A549 (cell line): ENCODE results near the gene ZNF644. TPM values are rescaled to one million over a fixed set of nuclear protein-coding genes. Genes with fewer than 3 reads are reported as not detected.
A peak's percentile ranks its signal among the peaks of the same experiment; 100 is the strongest.

Experiments
- ATAC-seq, 2 experiments: fragments of 200-7000 bp in 1 of 2; fragments of >200 bp in 1 of 2; cut with Nextera tagmentation in 1 of 2; cut with Tn5 transposase in 1 of 2; 3 replicates each; pipeline versions ENCODE4 v1.8.0 to v1.9.1; 2018 to 2020; ENCODE audit warnings: mild to moderate bottlenecking in 1 of 2, moderate library complexity in 1 of 2
- CTCF ChIA-PET: fragments of 300-600 bp; sonication (Branson Sonifier 250); formaldehyde crosslinking; extraction: SDS; loops from one replicate; lab custom pipeline; 2021; ENCODE audit warnings: antibody characterized with exemption, inconsistent platforms; lab: Yijun Ruan, JAX
- POLR2A ChIA-PET: fragments of 350-600 bp; formaldehyde crosslinking; extraction: SDS; loops from one replicate; lab custom pipeline; 2021; ENCODE audit warnings: antibody characterized with exemption, inconsistent platforms; lab: Yijun Ruan, JAX
- DNase-seq, 2 experiments: peaks; one replicate each; pipeline versions ENCODE4 v3.0.0 to v3.0.0-alpha.2; 2011 to 2016; ENCODE audit warnings: low read depth in 1 of 2, low spot score in 1 of 2
- FAIRE-seq: peaks from 2 replicates; lab custom pipeline; 2011; peaks lifted over from hg19 to GRCh38; lab: Jason Lieb, UNC
- H3K27ac ChIP-seq, 2 experiments: fragments of >200 bp; sonication (Bioruptor Twin); formaldehyde crosslinking; 3 replicates each; pipeline ENCODE4 v1.5.1; 2016 to 2017
- H3K4me1 ChIP-seq: fragments of >200 bp; sonication (Bioruptor Twin); formaldehyde crosslinking; 3 replicates; pipeline ENCODE4 v1.6.1; 2016
- H3K4me2 ChIP-seq: fragments of >200 bp; sonication (Bioruptor Twin); formaldehyde crosslinking; 3 replicates; pipeline ENCODE4 v1.6.1; 2016
- H3K4me3 ChIP-seq: fragments of >200 bp; sonication (Bioruptor Twin); formaldehyde crosslinking; 3 replicates; pipeline ENCODE4 v1.5.1; 2016
- H3K9me3 ChIP-seq: fragments of >200 bp; sonication (Bioruptor Twin); formaldehyde crosslinking; 3 replicates; pipeline ENCODE4 v1.6.1; 2016
- CEBPB ChIP-seq, 2 experiments: fragments of >200 bp in 1 of 2; sonication (Bioruptor Twin) in 1 of 2; formaldehyde crosslinking in 1 of 2; IDR thresholded peaks; 2 replicates each; pipeline ENCODE4 v1.6.1; 2012 to 2016
- CTCF ChIP-seq: fragments of >200 bp; sonication (Bioruptor Twin); formaldehyde crosslinking; IDR thresholded peaks from 3 replicates; pipeline ENCODE4 v1.5.1; 2016
- EHF ChIP-seq: fragments of 250-450 bp; sonication (Bioruptor Pico); IDR thresholded peaks from 2 replicates; pipeline ENCODE4 v1.5.0; 2020; ENCODE audit warnings: mild to moderate bottlenecking
- GATA3 ChIP-seq: IDR thresholded peaks from 2 replicates; pipeline ENCODE4 v1.6.1; 2012; ENCODE audit warnings: borderline replicate concordance
- HES2 ChIP-seq: fragments of >200 bp; sonication (Bioruptor Twin); formaldehyde crosslinking; IDR thresholded peaks from 2 replicates; pipeline ENCODE4 v1.6.1; 2016
- HMGXB4 ChIP-seq: fragments of 250-450 bp; sonication (Bioruptor Pico); IDR thresholded peaks from 2 replicates; pipeline ENCODE4 v1.5.0; 2021; ENCODE audit warnings: mild to moderate bottlenecking, moderate library complexity, borderline replicate concordance
- HOXB5 ChIP-seq: fragments of 250-450 bp; sonication (Bioruptor Pico); IDR thresholded peaks from 2 replicates; pipeline ENCODE4 v1.5.0; 2020; ENCODE audit warnings: mild to moderate bottlenecking, moderate library complexity
- JUNB ChIP-seq: fragments of >200 bp; sonication (Bioruptor Twin); formaldehyde crosslinking; IDR thresholded peaks from 2 replicates; pipeline ENCODE4 v1.6.1; 2016
- KDM1A ChIP-seq: fragments of 200-600 bp; sonication (generic); IDR thresholded peaks from 2 replicates; pipeline ENCODE4 v1.6.1; 2016; ENCODE audit warnings: low read depth, mild to moderate bottlenecking
- MAFK ChIP-seq: fragments of 450-650 bp; IDR thresholded peaks from 2 replicates; pipeline ENCODE4 v1.6.1; 2014; ENCODE audit not compliant: partially characterized antibody
- NR3C1 ChIP-seq: fragments of >200 bp; sonication (Bioruptor Twin); formaldehyde crosslinking; IDR thresholded peaks from 3 replicates; pipeline ENCODE4 v1.6.1; 2017
- RARB ChIP-seq: fragments of 250-450 bp; sonication (Bioruptor Pico); IDR thresholded peaks from 2 replicates; pipeline ENCODE4 v1.8.0; 2021; ENCODE audit warnings: mild to moderate bottlenecking, moderate library complexity
- RCOR1 ChIP-seq: fragments of 150-350 bp; IDR thresholded peaks from 2 replicates; pipeline ENCODE4 v1.6.1; 2014; ENCODE audit warnings: antibody characterized with exemption, low read length, low read depth
- SREBF2 ChIP-seq: fragments of 450-650 bp; IDR thresholded peaks from 2 replicates; pipeline ENCODE4 v1.6.1; 2014; ENCODE audit warnings: mild to moderate bottlenecking, moderate library complexity
- TFCP2L1 ChIP-seq: fragments of 250-450 bp; sonication (Bioruptor Pico); IDR thresholded peaks from 2 replicates; pipeline ENCODE4 v1.5.0; 2021; ENCODE audit warnings: mild to moderate bottlenecking
- USF2 ChIP-seq: fragments of 450-650 bp; IDR thresholded peaks from 2 replicates; pipeline ENCODE4 v1.6.1; 2014; ENCODE audit warnings: antibody characterized with exemption
- ZC3H11A ChIP-seq: fragments of 450-650 bp; IDR thresholded peaks from 2 replicates; pipeline ENCODE4 v1.6.1; 2014; ENCODE audit warnings: antibody characterized with exemption, mild to moderate bottlenecking
- ZNF302 ChIP-seq: fragments of 250-450 bp; sonication (Bioruptor Pico); IDR thresholded peaks from 2 replicates; pipeline ENCODE4 v1.9.0; 2021; ENCODE audit warnings: inconsistent platforms, mild to moderate bottlenecking, moderate library complexity
- WGBS: methylation state at CpG from one replicate; pipeline ENCODE4 v1.1.6; 2017; ENCODE audit errors: missing lambda C conversion rate; 5-methylcytosine and 5-hydroxymethylcytosine counted together
- polyA plus RNA-seq, 4 experiments: library from polyadenylated mRNA; depleted of rRNA in 3 of 4; stranded (reverse); fragments of >200 nt; fragmentation: RNase III in 1 of 4; extraction: RNeasy Plus Mini Kit Qiagen cat#74134 plus additional on column Dnase treatment in 1 of 4; gene quantifications; 2 replicates in 3 of 4; 3 replicates in 1 of 4; pipeline ENCODE4 v1.2.3, GENCODE V29; 2011 to 2017

The ZNF644 gene
- polyA plus RNA-seq, 2 of the 4 experiments (the other 2 are of a cell fraction): 14.8 to 24.9 TPM

- TF ChIP-seq HES2 (no peak), KDM1A (no peak)
These were observed 58.2 kb downstream of the ZNF644 start (continued) for GRCh38 chr1:90963651-90964050.

GRCh38 chr1:90963236-90963635 is 58.6 kb downstream of the ZNF644 start:
- Histone ChIP-seq H3K4me2 (peak overlapping the region; percentile 53; the same call in 2 of the 3 replicates), H3K27ac (no peak overlapping the region), H3K9me3 (peaks cover 4% of the 10 kb centered on the region; the same call in 2 of the 3 replicates), H3K4me1 (peaks cover 21% of the 10 kb centered on the region), H3K4me3 (no peak overlapping the region)
- ChIA-PET POLR2A (no interaction called here), CTCF (interaction anchor here (0.6 kb wide), 1 partner anchor 24 kb away, joined by 3 read pairs; no protein-coding TSS in a partner anchor)
- FAIRE-seq (no peak), DNase-seq (no peak), ATAC-seq (no peak)
- 78% methylated on average over 2 of the region's 2 CpGs for WGBS
- no peak for TF ChIP-seq RCOR1
- no peak for TF ChIP-seq MAFK
- TF ChIP-seq ZNF302 (CRISPR knock-in tag): no peak
- no peak for TF ChIP-seq RARB (CRISPR knock-in tag)
- TF ChIP-seq JUNB: no peak

GRCh38 chr1:90959352-90960206 is 62.3 kb downstream of the ZNF644 start:
- ChIA-PET POLR2A (no interaction called here), CTCF (interaction anchor here (1.4 kb wide), 1 partner anchor 15 kb away, joined by 3 read pairs; no protein-coding TSS in a partner anchor)
- H3K4me2 ChIP-seq: no peak overlapping the region
- FAIRE-seq: no peak
- peaks cover 4% of the 10 kb centered on the region; the same call in 2 of the 3 replicates for H3K9me3 ChIP-seq
- WGBS: 85% methylated on average over 5 of the region's 5 CpGs
- TF ChIP-seq HMGXB4 (CRISPR knock-in tag) (no peak), JUNB (no peak), HOXB5 (CRISPR knock-in tag) (no peak), USF2 (no peak), EHF (CRISPR knock-in tag) (no peak), KDM1A (no peak), SREBF2 (no peak), HES2 (peak; percentile 26; the same call in 1 of the 2 replicates), ZC3H11A (no peak), CEBPB (IDR thresholded peaks at IDR 0.05) (peak; percentile 66 to 74; a peak in 3 of 4 replicates)
- TF ChIP-seq, all 56 proteins: peak for 2
- peaks cover 21% of the 10 kb centered on the region for H3K4me1 ChIP-seq
- no peak for DNase-seq
- no peak for ATAC-seq
- H3K4me3 ChIP-seq: no peak overlapping the region
- H3K27ac ChIP-seq: no peak overlapping the region

GRCh38 chr1:90957497-90957896 is 64.3 kb downstream of the ZNF644 start:
- ChIA-PET CTCF (interaction anchor here (0.6 kb wide), 1 partner anchor 168 kb away, joined by 3 read pairs; no protein-coding TSS in a partner anchor), POLR2A (no interaction called here)
- no peak overlapping the region for H3K27ac ChIP-seq
- no peak for ATAC-seq
- H3K4me2 ChIP-seq: no peak overlapping the region
- H3K4me1 ChIP-seq: peaks cover 7% of the 10 kb centered on the region; the same call in 2 of the 3 replicates
- peaks cover 4% of the 10 kb centered on the region; the same call in 2 of the 3 replicates for H3K9me3 ChIP-seq
- H3K4me3 ChIP-seq: no peak overlapping the region
- no peak for DNase-seq
- FAIRE-seq: no peak
- no peak for TF ChIP-seq TFCP2L1 (CRISPR knock-in tag)
- no peak for TF ChIP-seq CEBPB (IDR thresholded peaks at IDR 0.05)
- TF ChIP-seq RARB (CRISPR knock-in tag): no peak
- TF ChIP-seq SREBF2: no peak
- TF ChIP-seq GATA3: no peak
- no peak for TF ChIP-seq NR3C1
- TF ChIP-seq CTCF: no peak
